Ovary (tissue), 9 donors: Measurements from ENCODE around the gene ABCA13. TPM values are rescaled to one million over a fixed set of nuclear protein-coding genes. Genes with fewer than 3 reads are reported as not detected.

Experiments used
- DNase-seq, 5 donors: peaks; one replicate each; pipeline ENCODE4 v3.0.0-alpha.2; 2019 to 2020
- H3K27ac ChIP-seq, 2 donors: fragments of 200-600 bp; one replicate each; pipeline versions ENCODE4 v1.5.1 to v1.8.0; 2019 to 2022
- H3K27me3 ChIP-seq: fragments of 200-600 bp; one replicate; pipeline ENCODE4 v1.8.0; 2022
- H3K36me3 ChIP-seq: fragments of 200-600 bp; sonication (generic); one replicate; pipeline ENCODE4 v1.5.1; 2019
- H3K4me1 ChIP-seq: one replicate; pipeline ENCODE4 v1.8.1; 2013; ENCODE audit warnings: mild to moderate bottlenecking, moderate library complexity; ENCODE audit not compliant: insufficient read depth
- H3K4me3 ChIP-seq: fragments of 200-600 bp; sonication (generic); one replicate; pipeline ENCODE4 v1.5.1; 2017
- H3K9me3 ChIP-seq, 2 donors: fragments of 200-600 bp in 1 of 2; sonication (generic) in 1 of 2; one replicate each; pipeline versions ENCODE4 v1.5.1 to v1.8.1; 2013 to 2019; ENCODE audit warnings: mild to moderate bottlenecking in 1 of 2, moderate library complexity in 1 of 2
- EP300 ChIP-seq: sonication (generic); formaldehyde crosslinking; IDR thresholded peaks from one replicate; pipeline ENCODE4 v1.6.1; 2017; ENCODE audit warnings: antibody characterized with exemption
- POLR2A ChIP-seq: fragments of 450-650 bp; IDR thresholded peaks from one replicate; pipeline ENCODE4 v1.6.1; 2017; ENCODE audit warnings: antibody characterized with exemption, mild to moderate bottlenecking, moderate library complexity
- WGBS, 3 donors: extraction: QIAGEN DNeasy Blood & Tissue Kit in 1 of 3; methylation state at CpG; one replicate each; pipeline versions ENCODE4 v1.1.5 to v1.1.7; 2013 to 2017; 5-methylcytosine and 5-hydroxymethylcytosine counted together
- intact Hi-C, 4 donors: fragments of 100-400 bp; cut with DNase I; formaldehyde crosslinking; loops; one replicate each; pipeline versions ENCODE4 v1.11.0 to v1.15.1; 2022 to 2023
- polyA plus RNA-seq, 2 donors: library from polyadenylated mRNA; stranded (reverse); fragments of 200-250 nt in 1 of 2; fragments of 350-450 nt in 1 of 2; fragmentation: Illumina TruSeq in 1 of 2; extraction: RNeasy Lipid Tissue Mini Kit (QIAGEN cat#74804) in 1 of 2; gene quantifications; one replicate each; pipeline ENCODE4 v1.2.3, GENCODE V29; 2013 to 2014
- total RNA-seq, 7 donors: library from RNA; depleted of rRNA in 2 of 7; stranded (reverse); fragments of >200 nt in 2 of 7; fragmentation: NEBNext Ultra II Directional in 3 of 7; extraction: Animal tissue kit (Norgen Biotek cat#: 25700) in 3 of 7; gene quantifications; one replicate each; pipeline versions ENCODE4 v1.1.0 to v1.2.4, GENCODE V29; 2016 to 2023
- TF ChIP-seq, protein P1 (sequence below), 3 donors: fragments of 450-650 bp in 2 of 3; fragments of 200-600 bp in 1 of 3; IDR thresholded peaks; one replicate each; pipeline versions ENCODE4 v1.5.1 to v1.8.0; 2016 to 2022; ENCODE audit warnings: antibody characterized with exemption in 3 of 3, mild to moderate bottlenecking in 1 of 3
- donor health status: DM: no; HTN: no; CAD: no; lungs with moderate emphysema.
- donor health status: DM: no; HTN: no; CAD: no.
- donor health status: Bipolar disorder and iron deficiency.
- donor health status: DM: yes; HTN: yes; CAD: no.
- donor health status: DM: no; HTN: no; CAD: no.
- donor health status: DM: yes; HTN: yes; CAD: no.

Gene ABCA13
- total and polyA plus RNA-seq, 9 donors, result 0.02 to 4.1 (median 0.20) TPM

DNA sequence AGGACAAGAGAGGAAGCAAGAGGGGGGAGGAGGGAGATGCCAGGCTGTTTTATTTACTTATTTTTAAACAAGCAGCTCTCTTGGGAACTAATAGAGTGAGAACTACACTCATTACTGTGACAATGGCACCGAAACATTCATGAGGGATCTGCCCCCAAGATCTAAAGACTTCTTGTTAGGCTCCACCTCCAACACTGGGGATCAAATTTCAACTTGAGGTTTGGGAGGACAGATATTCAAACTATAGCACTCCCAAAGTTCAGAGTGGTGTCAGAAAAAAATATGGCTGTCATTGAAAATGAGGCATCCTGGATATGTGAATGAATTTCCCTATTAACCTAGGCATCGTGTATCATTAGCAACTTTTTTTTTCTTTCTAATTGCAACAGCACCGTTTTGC lies 145.5 kb downstream of the ABCA13 start:
- intact Hi-C loops, result loop anchor here in 1 of 4 donors (10.0 kb wide), 1 partner anchor 1528 kb away; no protein-coding TSS in a partner anchor
- Histone ChIP-seq H3K36me3 (no peaks in the 10 kb centered on the region), H3K4me1 (no peaks in the 10 kb centered on the region), H3K4me3 (no peak overlapping the region), H3K27me3 (no peaks in the 10 kb centered on the region), H3K27ac (no peak overlapping the region), H3K9me3 (no peaks in the 10 kb centered on the region)
- DNase-seq, result no peak
- 65 to 72% (median 68%) methylated on average over 3 of the region's 3 CpGs for WGBS, 3 donors
- TF ChIP-seq, protein P1, sequence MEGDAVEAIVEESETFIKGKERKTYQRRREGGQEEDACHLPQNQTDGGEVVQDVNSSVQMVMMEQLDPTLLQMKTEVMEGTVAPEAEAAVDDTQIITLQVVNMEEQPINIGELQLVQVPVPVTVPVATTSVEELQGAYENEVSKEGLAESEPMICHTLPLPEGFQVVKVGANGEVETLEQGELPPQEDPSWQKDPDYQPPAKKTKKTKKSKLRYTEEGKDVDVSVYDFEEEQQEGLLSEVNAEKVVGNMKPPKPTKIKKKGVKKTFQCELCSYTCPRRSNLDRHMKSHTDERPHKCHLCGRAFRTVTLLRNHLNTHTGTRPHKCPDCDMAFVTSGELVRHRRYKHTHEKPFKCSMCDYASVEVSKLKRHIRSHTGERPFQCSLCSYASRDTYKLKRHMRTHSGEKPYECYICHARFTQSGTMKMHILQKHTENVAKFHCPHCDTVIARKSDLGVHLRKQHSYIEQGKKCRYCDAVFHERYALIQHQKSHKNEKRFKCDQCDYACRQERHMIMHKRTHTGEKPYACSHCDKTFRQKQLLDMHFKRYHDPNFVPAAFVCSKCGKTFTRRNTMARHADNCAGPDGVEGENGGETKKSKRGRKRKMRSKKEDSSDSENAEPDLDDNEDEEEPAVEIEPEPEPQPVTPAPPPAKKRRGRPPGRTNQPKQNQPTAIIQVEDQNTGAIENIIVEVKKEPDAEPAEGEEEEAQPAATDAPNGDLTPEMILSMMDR (IDR thresholded peaks at IDR 0.05), result no peak
- TF ChIP-seq EP300 (no peak), POLR2A (no peak)

DNA sequence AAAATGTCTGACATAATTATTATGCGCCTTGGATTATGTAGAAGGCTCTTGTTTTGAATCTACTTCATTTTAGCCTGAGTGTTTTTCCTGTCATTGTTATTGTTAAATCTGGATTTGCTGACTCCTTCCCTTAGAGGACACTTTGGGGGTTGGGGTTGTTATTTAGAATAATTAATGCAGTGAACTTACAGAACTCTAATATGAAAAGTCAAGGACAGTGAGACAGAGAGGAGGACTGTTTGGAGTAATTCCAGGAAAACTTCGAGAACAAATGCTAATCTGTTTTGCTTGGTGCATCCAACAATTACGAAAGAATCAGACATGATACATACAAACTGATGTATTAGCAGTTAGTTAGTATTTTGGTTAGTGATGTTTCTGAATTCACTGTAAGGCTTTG lies 146.1 kb downstream of the ABCA13 start:
- TF ChIP-seq POLR2A (no peak), EP300 (no peak)
- TF ChIP-seq, protein P1 (IDR thresholded peaks at IDR 0.05), result no peak
- WGBS, 3 donors, result 34 to 39% (median 36%) methylated on average over 3 of the region's 3 CpGs
- Histone ChIP-seq H3K27ac (no peak overlapping the region), H3K27me3 (no peaks in the 10 kb centered on the region), H3K36me3 (no peaks in the 10 kb centered on the region), H3K4me1 (no peaks in the 10 kb centered on the region), H3K4me3 (no peak overlapping the region), H3K9me3 (no peaks in the 10 kb centered on the region)
- no peak for DNase-seq
- intact Hi-C loops, result loop anchor here in 1 of 4 donors (10.0 kb wide), 1 partner anchor 1527 kb away; no protein-coding TSS in a partner anchor

GRCh38 chr7:48321319-48322010 lies 150.2 kb downstream of the ABCA13 start:
- intact Hi-C loops, result no loop called here
- no peak for TF ChIP-seq POLR2A
- TF ChIP-seq, protein P1 (IDR thresholded peaks at IDR 0.05), result no peak
- 92 to 93% (median 92%) methylated on average over 8 of the region's 8 CpGs for WGBS, 3 donors
- no peaks in the 10 kb centered on the region for H3K4me1 ChIP-seq
- no peak overlapping the region for H3K27ac ChIP-seq
- H3K36me3 ChIP-seq, result no peaks in the 10 kb centered on the region
- no peak for DNase-seq
- peaks cover 0 to 5% of the 10 kb centered on the region in 2 donors for H3K9me3 ChIP-seq
- H3K27me3 ChIP-seq, result no peaks in the 10 kb centered on the region
- H3K4me3 ChIP-seq, result no peak overlapping the region

GRCh38 chr7:48337012-48337621 lies 165.9 kb downstream of the ABCA13 start:
- intact Hi-C loops, result no loop called here
- Histone ChIP-seq H3K4me3 (no peak overlapping the region), H3K36me3 (no peaks in the 10 kb centered on the region), H3K9me3 (no peaks in the 10 kb centered on the region), H3K27me3 (no peaks in the 10 kb centered on the region), H3K27ac (no peak overlapping the region), H3K4me1 (no peaks in the 10 kb centered on the region)
- DNase-seq, result no peak
- WGBS, 3 donors, result 56 to 68% (median 58%) methylated on average over 5 of the region's 5 CpGs
- TF ChIP-seq, protein P1 (IDR thresholded peaks at IDR 0.05), result no peak
- TF ChIP-seq EP300, result no peak
- no peak for TF ChIP-seq POLR2A
